Coronary artery (tissue), 2 donors: ENCODE results near the gene SRF.
A peak's percentile ranks its signal among the peaks of the same experiment; 100 is the strongest.

Experiments used
- DNase-seq: peaks from one replicate; pipeline ENCODE4 v3.0.0-alpha.2; 2017; ENCODE audit warnings: low spot score
- H3K27ac ChIP-seq, 2 donors: fragments of 200-600 bp; sonication (generic); one replicate each; pipeline ENCODE4 v1.5.1; 2016 to 2019
- H3K4me3 ChIP-seq: fragments of 200-600 bp; sonication (generic); 2 replicates; pipeline ENCODE4 v1.5.1; 2016; ENCODE audit warnings: mild to moderate bottlenecking, moderate library complexity
- TF ChIP-seq, protein P1 (sequence below): fragments of 200-600 bp; sonication (generic); IDR thresholded peaks from one replicate; pipeline ENCODE4 v1.5.1; 2019; ENCODE audit warnings: antibody characterized with exemption

SRF gene

DNA sequence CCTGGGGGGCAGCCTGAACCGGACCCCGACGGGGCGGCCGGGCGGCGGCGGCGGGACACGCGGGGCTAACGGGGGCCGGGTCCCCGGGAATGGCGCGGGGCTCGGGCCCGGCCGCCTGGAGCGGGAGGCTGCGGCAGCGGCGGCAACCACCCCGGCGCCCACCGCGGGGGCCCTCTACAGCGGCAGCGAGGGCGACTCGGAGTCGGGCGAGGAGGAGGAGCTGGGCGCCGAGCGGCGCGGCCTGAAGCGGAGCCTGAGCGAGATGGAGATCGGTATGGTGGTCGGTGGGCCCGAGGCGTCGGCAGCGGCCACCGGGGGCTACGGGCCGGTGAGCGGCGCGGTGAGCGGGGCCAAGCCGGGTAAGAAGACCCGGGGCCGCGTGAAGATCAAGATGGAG, 636 bp downstream of the SRF start:
- TF ChIP-seq, protein P1, sequence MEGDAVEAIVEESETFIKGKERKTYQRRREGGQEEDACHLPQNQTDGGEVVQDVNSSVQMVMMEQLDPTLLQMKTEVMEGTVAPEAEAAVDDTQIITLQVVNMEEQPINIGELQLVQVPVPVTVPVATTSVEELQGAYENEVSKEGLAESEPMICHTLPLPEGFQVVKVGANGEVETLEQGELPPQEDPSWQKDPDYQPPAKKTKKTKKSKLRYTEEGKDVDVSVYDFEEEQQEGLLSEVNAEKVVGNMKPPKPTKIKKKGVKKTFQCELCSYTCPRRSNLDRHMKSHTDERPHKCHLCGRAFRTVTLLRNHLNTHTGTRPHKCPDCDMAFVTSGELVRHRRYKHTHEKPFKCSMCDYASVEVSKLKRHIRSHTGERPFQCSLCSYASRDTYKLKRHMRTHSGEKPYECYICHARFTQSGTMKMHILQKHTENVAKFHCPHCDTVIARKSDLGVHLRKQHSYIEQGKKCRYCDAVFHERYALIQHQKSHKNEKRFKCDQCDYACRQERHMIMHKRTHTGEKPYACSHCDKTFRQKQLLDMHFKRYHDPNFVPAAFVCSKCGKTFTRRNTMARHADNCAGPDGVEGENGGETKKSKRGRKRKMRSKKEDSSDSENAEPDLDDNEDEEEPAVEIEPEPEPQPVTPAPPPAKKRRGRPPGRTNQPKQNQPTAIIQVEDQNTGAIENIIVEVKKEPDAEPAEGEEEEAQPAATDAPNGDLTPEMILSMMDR, result no peak
- peak overlapping the region; percentile 97 for H3K4me3 ChIP-seq

DNA sequence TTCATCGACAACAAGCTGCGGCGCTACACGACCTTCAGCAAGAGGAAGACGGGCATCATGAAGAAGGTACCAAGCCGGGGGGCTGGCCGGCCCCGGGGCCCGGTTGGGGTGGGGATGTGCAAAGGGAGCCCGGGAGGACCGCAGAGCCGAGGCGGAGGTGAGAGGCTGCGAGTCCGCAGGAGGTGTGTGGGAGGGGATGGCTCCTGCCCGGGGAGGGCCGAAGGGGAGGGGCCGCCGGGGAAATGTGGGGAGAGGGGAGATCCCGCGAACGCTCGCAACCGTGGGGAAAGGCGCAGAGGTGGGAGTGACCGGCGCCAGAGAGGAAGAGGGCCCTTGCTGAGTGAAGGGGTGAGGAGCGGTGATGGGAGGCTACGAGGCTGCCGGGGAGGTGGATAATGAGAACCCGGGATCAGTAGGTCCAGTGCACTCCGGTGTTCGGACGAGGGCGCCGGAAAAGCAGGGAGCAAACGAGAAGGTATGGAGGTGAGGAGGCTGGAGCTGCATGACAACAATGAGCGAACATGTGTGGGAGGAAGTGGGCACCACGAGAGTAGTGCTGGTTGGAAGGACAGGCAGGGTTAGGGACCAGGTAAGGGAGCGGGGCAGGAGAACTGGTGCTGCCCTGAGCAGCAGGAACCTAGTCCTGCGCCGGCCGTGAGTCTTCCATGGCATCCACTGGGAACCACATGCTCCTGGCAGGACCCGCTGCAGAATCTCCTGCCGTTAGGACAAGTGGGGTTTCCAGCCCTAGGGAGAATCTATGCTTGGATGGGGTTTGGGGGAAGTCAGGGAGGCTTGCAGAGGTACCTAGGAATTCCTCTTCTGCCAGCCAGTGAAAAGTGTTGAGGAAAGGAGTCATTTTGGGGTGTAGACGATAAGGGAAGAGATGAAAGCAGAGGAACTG, 1.3 kb downstream of the SRF start:
- TF ChIP-seq, protein P1, result no peak
- peak; percentile 86 for DNase-seq
- H3K27ac ChIP-seq, result peak overlapping the region; percentile 96 to 99
- peak overlapping the region; percentile 97 for H3K4me3 ChIP-seq

More for the DNA sequence above, 636 bp downstream of the SRF start:
- no peak for DNase-seq
- H3K27ac ChIP-seq, result peak overlapping the region; percentile 96 to 99

DNA sequence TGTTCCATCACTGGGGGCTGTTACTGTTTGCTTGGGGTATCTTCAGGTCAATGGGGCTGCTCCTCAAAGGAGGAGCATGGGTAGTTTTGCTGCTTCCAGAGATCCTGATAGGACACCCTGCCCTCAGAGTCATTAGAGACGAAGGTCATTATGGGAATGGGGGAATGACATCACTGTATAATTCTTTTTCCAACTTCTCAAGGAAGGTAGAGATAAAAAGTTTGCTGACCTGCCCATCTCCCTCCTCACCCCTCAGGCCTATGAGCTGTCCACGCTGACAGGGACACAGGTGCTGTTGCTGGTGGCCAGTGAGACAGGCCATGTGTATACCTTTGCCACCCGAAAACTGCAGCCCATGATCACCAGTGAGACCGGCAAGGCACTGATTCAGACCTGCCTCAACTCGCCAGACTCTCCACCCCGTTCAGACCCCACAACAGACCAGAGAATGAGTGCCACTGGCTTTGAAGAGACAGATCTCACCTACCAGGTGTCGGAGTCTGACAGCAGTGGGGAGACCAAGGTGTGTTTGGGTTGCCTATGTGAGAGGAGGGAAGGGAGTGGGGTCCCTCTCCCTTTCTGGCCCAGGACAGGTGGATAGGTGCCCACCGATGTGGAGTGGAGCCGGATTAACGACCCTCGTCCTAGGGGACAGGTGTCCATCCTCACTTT, 2.7 kb downstream of the SRF start:
- no peak for DNase-seq
- TF ChIP-seq, protein P1, result no peak
- Histone ChIP-seq H3K27ac (peak overlapping the region; percentile 96 to 99), H3K4me3 (peak overlapping the region; percentile 97)

DNA sequence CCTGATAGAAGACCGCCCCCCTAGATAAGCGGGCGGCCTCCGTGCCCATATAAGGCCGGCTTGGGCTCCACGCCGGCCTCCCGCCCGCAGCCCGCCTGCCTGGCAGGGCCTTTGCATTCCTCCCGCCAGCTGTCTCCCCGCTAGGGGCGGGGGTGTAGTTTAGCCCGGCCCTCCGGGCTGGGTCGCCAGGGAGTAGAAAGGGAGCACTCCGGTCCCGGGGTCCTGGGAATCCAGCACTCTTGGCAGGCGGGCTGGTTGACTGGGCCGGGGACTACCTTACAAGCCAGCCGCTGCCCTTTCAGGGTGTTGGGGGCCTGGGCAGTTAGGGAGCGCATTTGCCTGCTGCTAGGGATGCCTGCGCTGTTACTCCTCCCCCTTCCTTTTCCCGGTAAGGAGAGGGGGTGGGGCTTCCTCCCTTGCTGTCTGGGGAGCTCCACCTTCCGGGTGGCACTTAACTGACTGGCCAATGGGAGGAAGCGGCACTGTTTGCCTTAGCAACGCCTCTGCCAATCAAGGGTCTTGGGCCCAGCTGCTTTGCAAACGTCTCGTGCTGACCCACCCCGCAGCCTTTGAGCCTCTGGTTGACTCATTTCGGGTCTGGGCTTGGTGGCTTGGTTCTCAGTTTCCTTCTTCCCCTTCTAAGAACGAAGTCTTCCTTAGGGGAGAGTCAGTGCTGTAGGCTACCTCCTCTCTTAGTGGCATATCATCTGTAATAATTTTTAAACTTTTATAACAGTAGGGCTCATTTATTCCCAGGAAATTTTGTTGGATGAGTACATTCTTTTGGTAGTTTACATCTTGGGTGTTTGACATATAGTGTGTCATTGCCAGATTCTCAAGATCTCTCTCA, 3.4 kb downstream of the SRF start:
- peak overlapping the region; percentile 97 for H3K4me3 ChIP-seq
- TF ChIP-seq, protein P1, result no peak

DNA sequence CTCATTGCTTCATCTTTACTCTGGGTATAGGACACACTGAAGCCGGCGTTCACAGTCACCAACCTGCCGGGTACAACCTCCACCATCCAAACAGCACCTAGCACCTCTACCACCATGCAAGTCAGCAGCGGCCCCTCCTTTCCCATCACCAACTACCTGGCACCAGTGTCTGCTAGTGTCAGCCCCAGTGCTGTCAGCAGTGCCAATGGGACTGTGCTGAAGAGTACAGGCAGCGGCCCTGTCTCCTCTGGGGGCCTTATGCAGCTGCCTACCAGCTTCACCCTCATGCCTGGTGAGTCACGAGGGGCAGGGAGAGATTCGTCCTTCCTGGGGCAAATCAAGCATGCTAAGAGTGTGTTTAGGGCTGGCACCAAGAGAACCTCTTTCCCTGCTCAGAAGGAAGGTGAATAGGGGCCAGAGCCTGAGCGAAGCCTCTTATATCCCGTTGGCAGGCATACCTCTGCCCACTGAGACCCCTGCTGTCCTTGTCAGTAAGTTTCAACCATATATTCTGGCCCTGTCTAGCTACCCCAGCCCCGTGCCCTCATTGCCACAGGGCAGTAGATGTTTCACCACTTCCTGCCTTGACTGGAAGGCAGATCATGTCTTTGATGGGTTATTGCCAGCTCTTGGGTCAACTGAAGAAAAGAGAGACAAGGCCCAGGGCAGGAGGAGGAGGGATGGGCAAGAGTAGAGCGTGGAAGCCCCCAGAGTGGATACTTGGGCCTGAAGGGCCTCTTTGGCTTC, 4.8 kb downstream of the SRF start:
- DNase-seq, result no peak
- Histone ChIP-seq H3K27ac (peak overlapping the region; percentile 96 to 99), H3K4me3 (no peak overlapping the region)
- TF ChIP-seq, protein P1, result no peak

More for the DNA sequence above, 3.4 kb downstream of the SRF start:
- DNase-seq, result peak; percentile 99
- peak overlapping the region; percentile 96 to 99 for H3K27ac ChIP-seq

DNA sequence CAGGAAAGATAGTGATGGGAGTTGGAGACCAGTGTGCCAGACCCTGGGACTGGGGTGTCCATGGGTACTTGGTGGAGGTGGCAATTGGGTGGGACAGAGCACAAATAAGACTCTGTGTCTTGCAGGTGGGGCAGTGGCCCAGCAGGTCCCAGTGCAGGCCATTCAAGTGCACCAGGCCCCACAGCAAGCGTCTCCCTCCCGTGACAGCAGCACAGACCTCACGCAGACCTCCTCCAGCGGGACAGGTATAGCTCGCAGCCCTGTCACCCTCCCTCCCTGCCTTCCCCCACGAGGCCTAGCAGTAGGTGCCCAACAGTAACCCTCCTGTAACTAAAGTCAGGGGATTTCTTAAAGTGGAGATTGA, 5.3 kb downstream of the SRF start:
- H3K27ac ChIP-seq, result peak overlapping the region in 1 of 2 donors; percentile 99
- TF ChIP-seq, protein P1, result no peak
- DNase-seq, result no peak
- no peak overlapping the region for H3K4me3 ChIP-seq
